ENCODE measurements around the gene IQCH. TPM values are rescaled to one million over a fixed set of nuclear protein-coding genes. Genes with fewer than 3 reads are reported as not detected.
"Not testable (repeated sequence)": the region's sequence is repeated elsewhere in the genome, so short reads cannot be mapped to it uniquely, and the experiment has no call there.

The IQCH gene
- total RNA-seq, 1 experiment from 2014 or later: 8.3 TPM

DNA sequence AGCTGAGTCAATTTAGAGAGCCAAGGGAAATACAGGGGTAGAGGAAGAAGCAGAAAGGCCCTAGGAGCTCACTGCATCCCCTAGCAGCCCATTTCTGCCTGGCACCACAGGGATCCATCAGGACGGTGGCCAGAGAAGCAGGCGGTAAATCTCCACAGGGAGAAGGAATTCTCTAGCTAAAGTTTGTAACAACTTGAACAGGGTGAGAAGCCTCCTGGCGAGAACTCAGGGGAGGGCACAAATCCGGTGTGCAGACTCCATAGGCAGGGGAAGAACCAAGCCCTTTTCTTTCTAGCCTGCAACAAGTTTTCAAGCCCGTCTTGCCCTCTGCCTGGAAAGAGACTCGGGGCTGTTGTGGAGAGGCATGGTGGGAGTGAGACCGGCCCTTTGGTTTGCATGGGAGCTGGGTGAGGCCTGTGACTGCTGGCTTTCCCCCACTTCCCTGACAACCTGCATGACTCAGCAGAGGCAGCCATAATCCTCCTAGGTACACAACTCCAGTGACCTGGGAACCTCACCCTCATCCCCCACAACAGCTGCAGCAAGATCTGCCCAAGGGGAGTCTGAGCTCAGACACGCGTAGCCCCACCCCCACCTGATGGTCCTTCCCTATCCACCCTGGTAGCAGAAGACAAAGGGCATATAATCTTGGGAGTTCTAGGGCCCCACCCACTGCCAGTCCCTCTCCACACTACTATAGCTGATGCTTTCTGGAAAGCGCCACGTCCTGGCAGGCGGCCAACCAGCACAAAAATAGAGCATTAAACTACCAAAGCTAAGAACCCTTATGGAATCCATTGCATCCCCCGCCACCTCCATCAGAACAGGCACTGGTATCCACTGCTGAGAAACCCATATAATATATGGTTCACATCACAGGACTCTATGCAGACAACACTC lies 182.0 kb downstream of the IQCH start:
- not testable (repeated sequence) for DNase-seq (ENCODE audit: low read depth)

DNA sequence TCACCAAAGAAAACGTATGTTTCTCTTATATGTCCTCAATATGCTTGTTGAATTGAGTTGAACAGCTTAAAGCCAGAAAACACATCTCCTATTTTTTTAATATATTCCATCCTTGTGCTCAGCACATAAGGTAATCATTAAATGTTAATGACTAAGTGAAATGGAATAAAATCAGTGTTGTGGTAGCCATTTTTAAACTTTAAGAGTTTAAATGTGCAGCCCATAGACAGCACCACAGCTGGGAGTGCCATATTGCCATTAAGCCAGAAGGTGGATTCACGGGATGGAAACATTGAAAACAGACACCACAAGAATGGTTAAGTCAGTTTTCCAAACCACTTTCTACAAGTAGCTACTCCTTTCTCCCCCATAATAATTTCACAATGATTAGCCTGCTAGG lies 189.5 kb downstream of the IQCH start:
- no peak for DNase-seq (ENCODE audit: low read depth)

DNA sequence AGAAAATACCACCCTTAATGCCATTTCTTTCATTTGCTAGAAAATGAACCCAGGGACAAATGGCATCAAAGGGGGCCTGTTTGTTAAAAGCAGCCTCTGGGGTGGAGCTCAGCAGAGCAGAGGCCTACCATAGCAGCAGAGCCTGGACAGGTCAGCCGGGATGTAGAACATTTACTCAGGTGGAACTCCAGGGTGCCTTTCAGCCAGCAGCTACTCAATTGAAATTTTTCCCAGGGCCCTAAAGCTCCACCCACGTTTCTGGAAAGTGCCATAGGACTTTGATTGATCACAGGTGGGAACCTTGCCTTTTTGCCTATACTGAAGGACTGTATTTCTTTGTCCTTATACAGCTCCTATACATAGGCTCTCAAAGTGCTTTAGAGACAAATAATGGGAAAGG lies 191.9 kb downstream of the IQCH start:
- no peak for DNase-seq (ENCODE audit: low read depth)

DNA sequence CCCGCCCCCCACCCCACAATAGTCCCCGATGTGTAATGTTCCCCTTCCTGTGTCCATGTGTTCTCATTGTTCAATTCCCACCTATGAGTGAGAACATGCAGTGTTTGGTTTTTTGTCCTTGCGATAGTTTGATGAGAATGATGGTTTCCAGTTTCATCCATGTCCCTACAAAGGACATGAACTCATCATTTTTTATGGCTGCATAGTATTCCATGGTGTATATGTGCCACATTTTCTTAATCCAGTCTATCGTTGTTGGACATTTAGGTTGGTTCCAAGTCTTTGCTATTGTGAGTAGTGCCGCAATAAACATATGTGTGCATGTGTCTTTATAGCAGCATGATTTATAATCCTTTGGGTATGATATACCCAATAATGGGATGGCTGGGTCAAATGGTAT lies 193.8 kb downstream of the IQCH start:
- DNase-seq (ENCODE audit: low read depth): not testable (repeated sequence)

DNA sequence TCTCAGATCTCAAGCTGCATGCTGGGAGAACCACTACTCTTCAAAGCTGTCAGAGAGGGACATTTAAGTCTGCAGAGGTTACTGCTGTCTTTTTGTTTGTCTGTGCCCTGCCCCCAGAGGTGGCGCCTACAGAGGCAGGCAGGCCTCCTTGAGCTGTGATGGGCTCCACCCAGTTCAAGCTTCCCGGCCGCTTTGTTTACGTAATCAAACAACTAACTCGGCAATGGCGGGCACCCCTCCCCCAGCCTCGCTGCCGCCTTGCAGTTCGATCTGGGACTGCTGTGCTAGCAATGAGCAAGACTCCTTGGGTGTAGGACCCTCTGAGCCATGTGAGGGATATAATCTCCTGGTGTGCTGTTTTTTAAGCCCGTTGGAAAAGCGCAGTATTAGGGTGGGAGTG lies 199.1 kb downstream of the IQCH start:
- DNase-seq (ENCODE audit: low read depth): not testable (repeated sequence)

DNA sequence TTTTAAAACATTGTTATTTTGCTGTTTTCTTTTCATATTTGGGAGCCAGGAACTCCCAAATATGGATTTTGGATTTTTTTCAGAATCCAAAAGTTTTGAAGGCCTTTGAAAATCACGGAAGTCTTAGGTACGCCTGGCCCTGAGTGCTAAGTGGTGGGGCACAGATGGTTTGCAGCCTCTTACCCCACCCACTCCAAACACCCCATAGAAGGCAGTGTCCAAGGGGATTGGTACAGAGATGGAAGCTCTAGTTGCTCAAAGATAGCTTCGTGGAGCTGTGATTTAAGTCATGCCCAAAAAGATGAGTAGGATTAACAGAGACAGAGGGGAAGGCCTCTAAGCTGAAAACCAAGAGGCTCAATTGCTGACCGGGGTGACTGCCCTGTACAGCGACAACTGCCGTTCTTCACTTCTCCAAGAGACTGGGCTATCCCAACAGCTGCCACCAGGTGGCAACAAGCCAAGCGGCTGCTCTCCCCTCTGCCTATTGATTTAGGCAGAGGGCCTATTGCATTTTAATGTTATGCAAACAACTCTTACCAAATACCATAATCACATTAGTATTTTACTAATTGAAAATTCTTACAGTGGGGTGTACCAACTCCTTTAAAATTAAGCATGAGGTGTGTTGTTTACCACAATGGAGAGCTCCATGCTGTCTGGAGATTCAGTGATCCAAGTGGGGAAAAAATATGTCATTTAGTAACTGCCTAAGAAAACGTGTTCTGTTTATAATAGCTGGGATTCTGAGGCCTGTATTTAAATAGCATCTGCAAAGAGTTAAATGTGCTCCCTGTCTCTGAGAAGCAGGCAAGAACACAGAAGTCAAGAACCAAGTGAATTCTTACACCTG lies 202.3 kb downstream of the IQCH start:
- DNase-seq (ENCODE audit: low read depth): peak; percentile 57

DNA sequence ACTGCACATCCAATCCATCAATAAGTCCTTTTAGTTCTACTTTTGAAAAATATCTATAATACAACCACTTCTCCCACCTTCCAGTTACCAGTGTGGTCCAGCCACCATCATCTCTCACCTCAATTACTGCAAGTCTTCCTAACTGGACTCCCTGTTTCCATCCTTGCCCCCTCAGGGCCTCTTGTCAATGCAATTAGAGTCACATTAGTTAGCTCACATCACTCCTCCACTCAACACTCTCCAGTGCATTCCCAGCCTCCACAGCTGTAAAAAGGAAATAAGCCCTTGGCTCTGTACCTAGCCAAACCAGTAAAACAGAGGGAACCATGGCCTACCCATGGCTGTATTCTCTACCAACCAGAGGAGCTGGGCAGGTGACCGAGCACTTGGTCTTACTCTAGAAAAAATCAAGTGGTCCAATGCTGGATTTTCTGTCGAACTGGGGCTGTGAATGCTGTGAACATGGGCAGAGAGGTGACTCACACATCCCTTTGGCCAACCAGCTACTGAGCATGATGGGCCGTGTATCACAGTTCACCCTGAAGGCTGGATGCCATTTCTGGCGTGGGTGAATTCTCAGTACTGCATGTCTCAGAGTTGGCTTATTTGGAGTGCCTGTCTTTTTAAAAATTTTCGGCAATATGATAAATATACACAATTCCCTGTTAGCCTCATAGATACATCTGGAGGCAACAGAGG lies 203.9 kb downstream of the IQCH start:
- peak; percentile 11 for DNase-seq (ENCODE audit: low read depth)

DNA sequence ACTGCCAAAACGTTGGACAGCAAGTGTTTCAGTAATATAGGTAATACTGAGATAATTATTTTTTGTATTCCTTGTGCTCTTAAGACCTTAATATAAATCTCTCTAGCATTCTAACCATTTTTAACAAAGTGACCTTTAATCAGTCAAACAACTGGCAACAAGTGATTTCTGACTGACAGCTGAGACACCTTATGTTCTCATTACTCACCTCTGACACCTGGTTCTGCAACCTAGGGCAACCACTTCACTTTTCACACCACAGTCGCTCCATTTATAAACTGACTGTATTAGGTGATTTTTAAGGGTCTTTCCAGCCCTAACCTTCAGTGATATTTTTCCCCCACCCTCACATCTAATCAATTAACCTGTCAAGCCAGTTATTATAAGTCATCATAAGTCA lies 205.9 kb downstream of the IQCH start:
- DNase-seq (ENCODE audit: low read depth): no peak

DNA sequence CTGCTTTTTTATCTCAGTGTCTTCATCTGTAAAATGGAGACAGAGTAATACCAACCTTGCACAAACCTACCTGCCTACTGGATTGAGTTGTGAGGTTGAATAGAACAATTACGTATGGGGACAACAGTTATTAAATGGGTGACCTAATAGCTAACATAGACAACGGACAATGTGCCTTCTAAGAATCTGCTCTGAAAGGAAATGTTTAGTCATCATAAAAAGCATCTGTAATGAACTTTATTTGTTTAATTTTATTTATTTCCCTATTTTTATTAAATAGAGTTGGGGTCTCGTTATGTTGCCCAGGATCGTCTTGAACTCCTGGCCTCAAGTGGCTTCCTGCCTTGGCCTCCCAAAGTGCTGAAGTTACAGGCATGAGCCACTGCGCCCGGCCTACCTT lies 207.1 kb downstream of the IQCH start:
- no peak for DNase-seq (ENCODE audit: low read depth)

DNA sequence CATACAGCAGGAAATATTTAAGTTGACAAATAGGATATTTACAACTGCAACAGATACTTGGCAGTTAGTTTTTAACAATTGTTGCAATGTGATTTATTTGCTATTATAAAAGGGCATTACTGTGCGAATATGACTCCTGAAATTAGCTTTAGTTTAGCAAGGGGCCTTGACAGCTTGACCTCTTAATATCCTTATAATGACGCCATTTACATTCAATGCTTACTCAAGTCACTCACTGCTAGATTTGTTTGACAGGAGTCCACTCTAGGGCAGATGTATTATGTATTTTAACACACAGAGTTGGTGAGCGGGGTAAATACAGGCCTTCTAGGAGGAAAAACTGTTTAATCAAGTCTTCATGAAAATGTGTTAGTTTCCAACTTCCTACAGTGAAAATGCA lies 208.3 kb downstream of the IQCH start:
- DNase-seq (ENCODE audit: low read depth): no peak

DNA sequence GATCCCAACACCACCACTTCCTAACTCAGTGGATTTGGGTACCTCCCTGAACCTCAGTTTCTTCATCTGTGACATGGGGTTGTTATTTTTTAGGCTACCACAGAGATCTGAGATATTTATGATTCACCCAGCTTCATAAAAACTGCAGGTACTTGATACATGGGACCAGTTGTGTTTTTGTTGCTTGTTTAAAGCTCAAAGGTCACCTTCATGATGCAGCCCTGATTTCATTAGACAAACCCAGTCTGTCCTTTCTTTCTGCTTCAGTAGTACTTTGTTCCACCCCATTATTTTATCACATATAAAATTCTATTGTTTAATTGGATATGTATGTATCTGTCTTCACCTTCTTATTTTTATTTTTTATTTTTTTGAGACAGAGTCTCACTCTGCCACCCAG lies 208.9 kb downstream of the IQCH start:
- DNase-seq (ENCODE audit: low read depth): no peak

DNA sequence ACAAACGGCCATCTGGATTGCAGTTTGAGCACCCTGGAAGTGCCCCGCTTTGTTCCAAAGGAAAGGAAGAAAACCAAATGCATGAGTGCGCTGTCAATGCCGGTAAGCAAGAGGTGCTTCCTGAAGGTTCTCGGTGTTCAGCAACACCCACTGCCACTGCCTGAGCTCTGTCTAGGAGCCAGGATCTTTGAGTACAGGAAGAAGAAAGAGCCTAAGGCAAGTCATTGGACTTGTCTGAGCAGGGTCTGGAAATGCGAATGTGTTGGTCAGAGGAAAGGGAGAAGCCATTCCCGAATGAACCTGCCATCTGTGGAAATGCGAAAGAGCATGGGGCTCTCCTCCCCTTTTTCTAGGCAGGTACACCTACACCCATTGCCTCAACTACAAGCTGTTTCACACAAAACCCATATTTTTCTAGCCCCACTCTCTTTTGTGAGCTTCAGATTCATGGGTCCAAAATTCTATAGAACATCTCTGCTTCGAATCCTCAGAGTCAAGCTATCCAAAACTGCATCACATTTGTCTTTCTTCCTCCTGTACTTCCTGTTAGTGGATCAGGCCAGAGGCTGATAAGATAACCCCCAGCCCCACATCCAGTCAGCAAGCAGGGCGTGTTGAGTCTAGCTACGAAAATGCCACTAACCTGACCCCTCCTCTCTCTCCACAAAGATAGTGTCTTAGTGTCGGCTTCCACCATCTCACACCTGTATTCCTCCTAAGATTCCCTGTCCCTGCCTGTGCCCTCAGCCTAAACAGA lies 210.8 kb downstream of the IQCH start:
- DNase-seq (ENCODE audit: low read depth): no peak

DNA sequence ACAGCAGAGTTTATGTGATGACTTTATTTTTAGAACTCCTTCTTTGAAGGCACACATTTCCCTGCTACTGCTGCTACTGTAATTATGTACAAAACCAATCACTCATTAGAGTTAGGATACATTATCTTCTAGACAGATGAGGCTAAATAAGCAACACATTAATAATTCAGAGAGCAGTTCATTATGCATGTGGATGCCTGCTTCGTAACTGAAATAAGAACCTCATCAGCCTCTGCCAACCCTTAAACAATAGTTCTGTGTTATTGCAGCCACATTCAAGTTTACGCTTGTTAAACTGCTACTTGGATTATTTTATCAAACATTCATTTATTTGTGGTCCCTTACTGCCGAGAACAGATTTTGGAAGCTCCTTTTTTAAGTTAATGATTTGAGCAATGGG lies 213.8 kb downstream of the IQCH start:
- DNase-seq (ENCODE audit: low read depth): no peak

DNA sequence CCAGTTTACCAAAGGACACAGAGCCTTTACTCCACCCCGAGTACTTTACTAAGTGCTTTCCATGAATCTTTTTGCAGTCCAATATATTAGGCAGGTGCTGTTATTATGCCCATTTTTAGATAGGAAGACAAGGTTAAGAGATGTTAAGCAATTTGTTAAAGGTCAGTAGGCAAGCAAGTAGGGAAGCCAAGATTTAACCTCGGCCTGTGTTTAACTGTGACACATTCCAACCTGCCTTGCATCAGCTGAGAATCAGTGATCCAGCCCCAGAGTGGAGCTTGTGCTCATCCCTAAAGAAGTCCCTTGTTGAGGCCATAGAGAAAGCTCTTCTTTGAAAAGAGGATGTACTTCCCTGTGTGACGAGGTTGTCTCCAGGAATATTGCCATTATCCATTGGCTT lies 215.1 kb downstream of the IQCH start:
- DNase-seq (ENCODE audit: low read depth): no peak

DNA sequence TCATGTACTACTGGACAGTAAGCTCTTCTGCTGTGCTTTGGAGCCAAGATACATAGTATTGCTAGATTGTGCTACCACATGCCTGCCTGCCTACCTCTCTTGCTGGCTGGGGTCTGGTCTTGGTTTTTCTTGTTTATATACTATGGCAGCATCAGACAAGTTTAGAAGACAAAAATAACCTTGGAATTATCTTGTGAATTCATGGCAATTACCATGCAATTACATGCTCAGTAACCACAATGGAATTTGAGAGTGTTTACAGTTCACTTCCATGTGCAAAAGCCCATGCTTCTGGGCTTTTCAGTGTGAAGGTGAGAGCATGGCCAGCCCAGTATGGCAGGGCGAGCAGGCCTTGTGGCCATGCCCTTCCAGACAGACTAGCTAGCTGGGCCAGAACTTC lies 218.4 kb downstream of the IQCH start:
- peak; percentile 61 for DNase-seq (ENCODE audit: low read depth)

DNA sequence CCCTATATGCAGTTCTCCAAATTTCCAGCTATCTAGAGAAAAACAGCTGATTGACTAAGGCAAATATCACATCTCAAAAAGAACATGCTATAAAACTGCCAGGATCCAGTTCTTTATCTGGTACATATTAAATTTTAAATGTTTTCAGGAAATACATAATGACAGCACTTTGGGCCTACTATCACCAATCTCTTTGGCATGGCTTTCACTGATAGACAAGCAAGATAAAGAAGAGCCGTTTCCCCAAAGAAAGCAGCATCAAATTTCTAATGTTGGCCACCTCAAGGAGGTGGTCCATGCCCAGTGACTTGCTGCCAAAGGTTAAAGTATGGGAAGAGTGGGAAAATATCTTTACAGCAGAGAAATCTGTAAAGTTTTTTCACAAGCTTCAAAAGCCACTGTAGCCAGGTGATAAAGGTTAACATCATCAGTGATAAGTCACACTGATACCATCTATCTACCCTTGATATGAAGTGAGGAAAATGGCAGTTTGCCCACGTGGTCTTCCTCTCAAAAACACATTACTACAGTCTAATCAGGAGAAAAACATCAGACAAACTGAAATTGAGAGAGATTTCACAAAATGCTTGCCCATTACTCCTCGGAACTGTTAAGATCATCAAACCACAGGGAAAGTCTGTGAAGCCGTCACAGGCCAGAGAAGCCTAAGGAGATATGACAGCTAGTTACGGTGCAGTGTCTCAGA lies 220.0 kb downstream of the IQCH start:
- DNase-seq (ENCODE audit: low read depth): no peak

DNA sequence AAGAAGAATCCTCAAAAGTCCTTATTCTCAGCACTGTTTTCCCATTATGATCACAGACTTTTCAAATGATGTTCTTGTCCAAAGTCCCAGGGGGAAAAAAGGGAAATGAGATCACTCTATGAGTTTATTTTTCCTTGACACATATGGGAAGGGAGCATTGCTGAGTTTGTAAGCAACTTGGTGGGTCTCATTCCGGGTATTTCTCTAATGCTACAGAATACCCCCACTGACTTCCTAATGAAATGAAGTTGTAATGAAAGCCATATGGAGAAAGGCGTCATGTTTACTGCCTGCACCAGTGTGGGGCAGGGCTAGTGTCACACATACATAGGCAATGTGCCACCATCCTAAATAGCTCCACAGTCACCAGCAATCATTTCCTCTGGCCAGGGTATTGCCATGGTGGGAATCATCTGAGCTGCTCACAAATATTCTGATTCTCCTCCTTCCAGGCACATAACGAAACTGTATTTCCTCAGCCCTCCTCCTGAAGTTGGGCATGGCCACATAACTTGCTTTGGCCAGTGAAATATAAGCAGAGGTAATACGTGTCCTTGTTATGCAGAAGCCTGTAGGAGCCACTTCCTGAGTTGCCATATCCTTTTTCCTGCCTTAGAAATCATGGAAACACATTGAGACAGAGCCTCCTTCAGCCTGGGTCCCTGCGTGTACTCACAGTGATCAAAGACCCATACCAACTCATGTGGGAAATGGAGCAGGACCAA lies 225.4 kb downstream of the IQCH start:
- no peak for DNase-seq (ENCODE audit: low read depth)

DNA sequence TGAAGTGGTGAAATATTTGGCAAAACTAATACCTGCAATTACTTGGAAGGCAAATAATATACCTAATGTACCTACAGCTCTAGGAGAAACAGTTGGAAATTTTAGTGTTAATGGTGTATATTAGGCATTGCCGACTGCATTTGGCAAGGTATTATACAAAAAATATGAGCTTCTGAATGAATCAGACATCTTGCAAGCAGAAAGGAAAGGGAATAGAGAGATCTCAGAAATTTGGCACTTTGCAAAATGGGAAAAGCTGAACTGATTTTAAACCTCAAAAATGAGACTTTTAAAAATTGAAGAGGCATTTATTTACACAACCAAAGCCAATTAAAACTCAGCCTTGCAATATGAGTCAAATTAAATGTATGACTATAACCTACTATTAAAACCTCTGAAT lies 226.2 kb downstream of the IQCH start:
- no peak for DNase-seq (ENCODE audit: low read depth)

DNA sequence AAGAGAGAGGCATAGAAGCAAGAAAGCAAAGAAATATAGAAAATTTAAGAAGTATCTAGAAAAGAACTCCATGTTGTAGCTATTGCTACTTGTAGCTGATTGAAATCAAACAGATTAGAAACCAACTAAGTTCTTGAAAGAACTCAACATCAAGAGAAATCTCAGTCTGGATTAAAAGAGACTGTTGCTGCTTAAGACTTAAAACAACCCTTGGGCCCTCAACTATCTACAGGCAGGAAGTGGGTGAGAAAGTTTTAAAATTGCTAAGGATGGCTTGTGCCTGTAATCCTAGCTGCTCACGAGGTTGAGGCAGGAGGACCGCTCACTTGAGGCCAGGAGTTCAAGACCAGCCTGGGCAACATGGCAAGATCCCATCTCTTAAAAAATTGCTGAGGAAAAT lies 227.1 kb downstream of the IQCH start:
- no peak for DNase-seq (ENCODE audit: low read depth)

DNA sequence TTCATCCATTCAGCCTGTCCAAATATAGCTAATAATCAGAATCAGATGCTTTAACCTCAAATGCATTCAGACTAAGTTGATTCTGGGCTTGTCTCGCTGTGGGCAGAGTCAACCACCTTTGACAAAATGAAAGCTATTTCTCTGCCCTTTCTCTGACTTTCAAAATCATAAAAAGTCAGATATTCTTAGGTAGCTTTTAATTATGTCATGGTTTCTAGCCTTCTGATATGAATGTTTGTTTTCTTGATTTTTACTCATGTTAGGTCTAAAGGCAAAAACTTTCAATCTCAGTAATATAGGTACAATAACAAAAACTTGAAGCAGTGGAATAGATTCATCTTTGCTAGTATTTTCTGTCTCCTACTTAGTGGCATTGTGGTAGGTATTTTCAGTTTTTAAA lies 241.0 kb downstream of the IQCH start:
- no peak for DNase-seq (ENCODE audit: low read depth)
